K562 (cell line): Measurements from ENCODE around the gene ZNF236. TPM values are rescaled to one million over a fixed set of nuclear protein-coding genes. Genes with fewer than 3 reads are reported as not detected.

Experiments used
- GATAD2B ChIP-seq: fragments of 450-650 bp; IDR thresholded peaks from 2 replicates; pipeline ENCODE4 v1.6.1; 2017; ENCODE audit warnings: mild to moderate bottlenecking, borderline replicate concordance
- KAT2B ChIP-seq: IDR thresholded peaks from one replicate; pipeline ENCODE4 v1.6.1; 2012; ENCODE audit warnings: low read depth, mild to moderate bottlenecking, control low read depth, inconsistent platforms, low read length, moderate library complexity
- MYC ChIP-seq, 2 experiments: fragments of 250-450 bp in 1 of 2; sonication (Bioruptor Pico) in 1 of 2; IDR thresholded peaks; 2 replicates each; pipeline versions ENCODE4 v1.5.1 to v1.6.1; 2012 to 2021; ENCODE audit warnings: low read depth in 2 of 2, borderline replicate concordance in 1 of 2, improper control_type of control experiment in 1 of 2, low read length in 1 of 2, mild to moderate bottlenecking in 1 of 2, moderate library complexity in 1 of 2
- NEUROD1 ChIP-seq: fragments of 150-350 bp; IDR thresholded peaks from 2 replicates; pipeline ENCODE4 v1.6.1; 2014; ENCODE audit warnings: borderline replicate concordance, low read length, low read depth; ENCODE audit not compliant: partially characterized antibody
- PML ChIP-seq: IDR thresholded peaks from 2 replicates; pipeline ENCODE4 v1.6.1; 2012; ENCODE audit warnings: low read length, inconsistent platforms
- RBM25 ChIP-seq: fragments of 200-400 bp; formaldehyde crosslinking; IDR thresholded peaks from 2 replicates; pipeline ENCODE4 v1.6.1; 2018; ENCODE audit warnings: low read length, low read depth, moderate library complexity; ENCODE audit not compliant: severe bottlenecking
- SMARCC2 ChIP-seq: fragments of 450-650 bp; IDR thresholded peaks from 2 replicates; pipeline ENCODE4 v1.6.1; 2017; ENCODE audit warnings: antibody characterized with exemption, moderate library complexity, mild to moderate bottlenecking, low read depth
- TBP ChIP-seq: optimal IDR thresholded peaks from 2 replicates; pipeline ENCODE3; 2011; ENCODE audit warnings: low read depth, low read length, improper control_type of control experiment
- polyA plus RNA-seq, 8 experiments: library from polyadenylated mRNA; depleted of rRNA in 4 of 8; stranded (reverse) in 5 of 8; unstranded in 3 of 8; fragments of >200 nt; fragmentation: Nextera tagmentation in 2 of 8; fragmentation: Illumina TruSeq in 1 of 8; extraction: Ambion mirVana in 2 of 8; extraction: Trizol in 1 of 8; gene quantifications; 2 replicates each; pipeline versions ENCODE4 v1.2.1 to v1.2.3, GENCODE V29; 2011 to 2014; ENCODE audit warnings: inconsistent platforms in 1 of 8, missing spikeins in 1 of 8
- total RNA-seq, 7 experiments: library from RNA; depleted of rRNA in 6 of 7; stranded (reverse); fragments of >200 nt in 6 of 7; fragmentation: Illumina TruSeq in 2 of 7; extraction: Trizol in 2 of 7; gene quantifications; 2 replicates each; pipeline versions ENCODE4 v1.2.1 to v1.2.3, GENCODE V29; 2011 to 2021; ENCODE audit warnings: low replicate concordance in 1 of 7
- TF ChIP-seq, protein P1 (sequence below): IDR thresholded peaks from 2 replicates; pipeline ENCODE4 v1.6.1; 2011; ENCODE audit warnings: borderline replicate concordance, low read depth, mild to moderate bottlenecking, moderate library complexity, low read length; ENCODE audit not compliant: insufficient read depth, poor library complexity, severe bottlenecking
- TF ChIP-seq, protein P2 (sequence below), 3 experiments: IDR thresholded peaks in 2 of 3; conservative IDR thresholded peaks in 1 of 3; 2 replicates each; pipeline ENCODE4 v1.5.1; 2011 to 2012; ENCODE audit warnings: low read length in 3 of 3, mild to moderate bottlenecking in 3 of 3, control low read depth in 2 of 3, improper control_type of control experiment in 1 of 3, inconsistent platforms in 1 of 3, low read depth in 1 of 3, mixed read lengths in 1 of 3, moderate library complexity in 1 of 3; ENCODE audit not compliant: insufficient read depth in 2 of 3

The ZNF236 gene
- total and polyA plus RNA-seq, 9 of the 15 experiments (the other 6 are each of a cell fraction or from before 2014, with no cell fraction given), result 0.35 to 8.7 (median 3.4) TPM

DNA sequence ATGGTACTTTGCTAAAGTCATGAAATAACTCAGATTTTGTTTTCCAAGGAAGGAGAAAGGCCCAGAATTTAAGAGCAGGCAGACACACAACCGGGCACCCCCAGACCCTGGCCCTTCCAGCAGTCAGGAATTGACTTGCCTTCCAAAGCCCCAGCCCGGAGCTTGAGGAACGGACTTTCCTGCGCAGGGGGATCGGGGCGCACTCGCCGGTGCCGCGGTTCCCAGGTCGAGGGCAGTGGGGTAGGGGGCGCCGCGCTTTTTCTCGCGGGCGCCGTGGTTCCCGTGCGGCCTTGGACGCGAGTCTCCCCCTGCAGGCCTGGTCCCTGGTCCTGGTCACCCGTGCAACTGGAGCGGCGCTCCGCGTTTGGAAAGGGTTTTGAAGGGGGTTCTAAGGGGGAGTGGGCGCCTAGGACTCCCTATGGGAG lies 1.2 kb downstream of the ZNF236 start (continued):
- TF ChIP-seq RBM25 (peak; percentile 84), NEUROD1 (no peak), MYC (IDR thresholded peaks at IDR 0.05; ENCODE audit: low read depth, low read length) (peak; percentile 34), MYC (CRISPR knock-in tag; IDR thresholded peaks at IDR 0.05; ENCODE audit: borderline replicate concordance, low read depth) (no peak), SMARCC2 (no peak), KAT2B (peak; percentile 66), GATAD2B (no peak), PML (peak; percentile 26; the same call in 1 of the 2 replicates), TBP (peak; percentile 49)
- TF ChIP-seq, protein P1, sequence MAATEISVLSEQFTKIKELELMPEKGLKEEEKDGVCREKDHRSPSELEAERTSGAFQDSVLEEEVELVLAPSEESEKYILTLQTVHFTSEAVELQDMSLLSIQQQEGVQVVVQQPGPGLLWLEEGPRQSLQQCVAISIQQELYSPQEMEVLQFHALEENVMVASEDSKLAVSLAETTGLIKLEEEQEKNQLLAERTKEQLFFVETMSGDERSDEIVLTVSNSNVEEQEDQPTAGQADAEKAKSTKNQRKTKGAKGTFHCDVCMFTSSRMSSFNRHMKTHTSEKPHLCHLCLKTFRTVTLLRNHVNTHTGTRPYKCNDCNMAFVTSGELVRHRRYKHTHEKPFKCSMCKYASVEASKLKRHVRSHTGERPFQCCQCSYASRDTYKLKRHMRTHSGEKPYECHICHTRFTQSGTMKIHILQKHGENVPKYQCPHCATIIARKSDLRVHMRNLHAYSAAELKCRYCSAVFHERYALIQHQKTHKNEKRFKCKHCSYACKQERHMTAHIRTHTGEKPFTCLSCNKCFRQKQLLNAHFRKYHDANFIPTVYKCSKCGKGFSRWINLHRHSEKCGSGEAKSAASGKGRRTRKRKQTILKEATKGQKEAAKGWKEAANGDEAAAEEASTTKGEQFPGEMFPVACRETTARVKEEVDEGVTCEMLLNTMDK, result peak; percentile 94
- TF ChIP-seq, protein P2, sequence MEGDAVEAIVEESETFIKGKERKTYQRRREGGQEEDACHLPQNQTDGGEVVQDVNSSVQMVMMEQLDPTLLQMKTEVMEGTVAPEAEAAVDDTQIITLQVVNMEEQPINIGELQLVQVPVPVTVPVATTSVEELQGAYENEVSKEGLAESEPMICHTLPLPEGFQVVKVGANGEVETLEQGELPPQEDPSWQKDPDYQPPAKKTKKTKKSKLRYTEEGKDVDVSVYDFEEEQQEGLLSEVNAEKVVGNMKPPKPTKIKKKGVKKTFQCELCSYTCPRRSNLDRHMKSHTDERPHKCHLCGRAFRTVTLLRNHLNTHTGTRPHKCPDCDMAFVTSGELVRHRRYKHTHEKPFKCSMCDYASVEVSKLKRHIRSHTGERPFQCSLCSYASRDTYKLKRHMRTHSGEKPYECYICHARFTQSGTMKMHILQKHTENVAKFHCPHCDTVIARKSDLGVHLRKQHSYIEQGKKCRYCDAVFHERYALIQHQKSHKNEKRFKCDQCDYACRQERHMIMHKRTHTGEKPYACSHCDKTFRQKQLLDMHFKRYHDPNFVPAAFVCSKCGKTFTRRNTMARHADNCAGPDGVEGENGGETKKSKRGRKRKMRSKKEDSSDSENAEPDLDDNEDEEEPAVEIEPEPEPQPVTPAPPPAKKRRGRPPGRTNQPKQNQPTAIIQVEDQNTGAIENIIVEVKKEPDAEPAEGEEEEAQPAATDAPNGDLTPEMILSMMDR (IDR thresholded peaks at IDR 0.05 in 2 of 3, conservative IDR thresholded peaks at IDR 0.05 in 1 of 3; ENCODE audit: insufficient read depth in 2 of 3, low read depth in 1 of 3, low read length in 3 of 3), result peak; percentile 43 to 82 (median 43); a peak in 5 of 6 replicates
- TF ChIP-seq, all 486 proteins: peak for 38
